HG02870 (cell line): ENCODE results near the gene MOAP1.
"Not testable (repeated sequence)": the region's sequence is repeated elsewhere in the genome, so short reads cannot be mapped to it uniquely, and the experiment has no call there.

ENCODE experiments used
- ATAC-seq: cut with Tn5 transposase; IDR thresholded peaks from one replicate; pipeline ENCODE4 v1.9.1; 2021; ENCODE audit warnings: mild to moderate bottlenecking, moderate library complexity; ENCODE audit not compliant: unreplicated experiment

Gene MOAP1

DNA sequence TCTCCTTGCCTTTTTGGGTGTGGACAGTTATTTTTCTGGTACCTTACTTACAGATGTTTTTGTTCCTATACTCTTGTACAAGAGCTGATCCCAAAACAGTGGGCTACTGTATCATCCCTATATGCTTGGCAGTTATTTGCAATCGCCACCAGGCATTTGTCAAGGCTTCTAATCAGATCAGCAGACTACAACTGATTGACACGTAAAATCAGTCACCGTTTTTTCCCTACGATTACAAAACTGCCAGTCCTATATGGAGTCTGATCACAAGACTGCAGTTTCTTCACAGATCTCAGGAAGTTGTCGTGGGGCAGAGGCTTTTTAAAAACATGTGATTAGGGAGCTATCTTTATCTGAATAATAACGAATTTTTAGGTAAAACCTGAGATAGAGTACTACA is 1.8 kb upstream of the MOAP1 start:
- no peak for ATAC-seq

DNA sequence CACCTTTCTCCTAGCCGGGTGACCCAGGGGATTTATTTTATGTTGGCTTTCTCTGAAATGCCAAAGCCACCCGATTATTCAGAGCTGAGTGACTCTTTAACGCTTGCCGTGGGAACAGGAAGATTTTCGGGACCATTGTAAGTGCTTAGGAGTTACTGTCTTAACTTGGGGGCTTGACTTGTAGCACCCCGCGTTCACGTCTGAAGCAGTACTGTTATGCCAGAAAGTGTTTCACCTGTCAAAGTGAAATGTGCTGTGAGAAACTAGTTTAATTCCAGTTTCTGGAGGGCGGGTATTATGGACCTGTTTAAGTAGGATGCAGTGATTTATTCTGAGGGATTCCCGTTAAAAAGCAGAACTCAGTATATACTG is 638 bp upstream of the MOAP1 start:
- peak; percentile 1 for ATAC-seq

DNA sequence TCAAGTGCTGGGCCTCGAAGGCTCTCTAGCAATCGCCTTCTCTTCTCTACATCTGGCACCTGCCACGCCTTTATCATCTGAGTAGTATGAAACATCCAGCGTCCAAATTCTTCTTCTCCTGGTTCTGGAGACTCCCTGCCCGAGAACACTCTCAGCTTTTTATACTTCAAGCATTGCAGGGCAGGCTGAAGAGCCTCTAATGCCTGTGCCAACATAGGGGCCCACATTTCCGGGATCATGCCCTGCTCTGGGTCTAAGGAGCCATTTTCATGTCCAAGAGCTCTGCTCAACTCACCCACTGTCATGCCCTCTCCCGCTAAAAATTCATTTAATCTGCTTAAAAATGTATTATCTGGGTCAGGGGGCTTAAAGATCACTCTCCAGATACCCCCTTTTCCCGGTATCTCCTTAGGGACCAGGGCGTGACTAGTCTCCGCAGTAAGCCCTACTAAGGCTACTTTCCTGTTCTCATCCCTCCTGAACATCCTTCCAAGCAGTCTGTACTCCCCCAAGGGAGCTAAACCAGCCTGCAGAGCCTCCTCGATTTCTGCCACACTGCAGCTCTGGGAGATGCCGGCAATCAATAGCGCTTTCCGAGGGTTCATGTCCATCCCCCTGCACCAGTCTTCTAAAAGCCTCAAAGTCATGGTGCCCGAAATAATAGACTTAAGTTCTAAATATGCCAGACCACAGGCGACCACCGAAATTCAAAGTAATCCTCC is 940 bp downstream of the MOAP1 start:
- no peak for ATAC-seq

DNA sequence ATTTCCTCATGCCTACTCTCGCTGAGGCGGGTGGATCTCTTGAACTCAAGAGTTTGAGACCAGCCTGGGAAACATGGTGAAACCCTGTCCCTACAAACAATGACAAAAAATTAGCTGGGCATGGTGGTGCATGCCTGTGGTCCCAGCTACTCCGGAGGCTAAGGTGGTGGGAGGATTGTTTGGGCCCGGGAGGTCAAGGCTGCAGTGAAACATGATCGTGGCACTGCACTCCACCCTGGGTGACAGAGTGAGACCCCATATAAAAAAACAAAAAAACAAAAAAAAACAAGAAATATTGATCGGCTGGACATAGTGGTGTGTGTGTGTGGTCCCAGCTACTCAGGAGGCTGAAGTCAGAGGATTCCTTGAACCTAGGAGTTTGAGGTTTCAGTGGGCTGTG is 9.2 kb downstream of the MOAP1 start:
- no peak for ATAC-seq

DNA sequence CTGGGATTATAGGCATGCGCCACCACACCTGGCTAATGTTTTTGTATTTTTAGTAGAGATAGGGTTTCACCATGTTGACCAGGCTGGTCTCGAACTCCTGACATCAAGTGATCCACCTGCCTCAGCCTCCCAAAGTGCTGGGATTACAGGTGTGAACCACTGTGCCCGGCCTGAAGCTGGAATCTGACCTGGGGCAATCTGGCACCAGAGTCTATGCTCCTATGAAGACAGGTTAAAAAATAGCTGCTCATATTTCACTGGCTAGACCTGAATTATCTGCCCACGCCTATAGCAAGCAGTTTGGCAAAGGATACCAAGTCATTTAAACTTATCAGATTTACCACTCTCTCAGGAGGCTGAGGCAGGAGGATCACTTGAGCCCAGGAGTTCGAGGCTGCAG is 10.0 kb downstream of the MOAP1 start:
- ATAC-seq = not testable (repeated sequence)

DNA sequence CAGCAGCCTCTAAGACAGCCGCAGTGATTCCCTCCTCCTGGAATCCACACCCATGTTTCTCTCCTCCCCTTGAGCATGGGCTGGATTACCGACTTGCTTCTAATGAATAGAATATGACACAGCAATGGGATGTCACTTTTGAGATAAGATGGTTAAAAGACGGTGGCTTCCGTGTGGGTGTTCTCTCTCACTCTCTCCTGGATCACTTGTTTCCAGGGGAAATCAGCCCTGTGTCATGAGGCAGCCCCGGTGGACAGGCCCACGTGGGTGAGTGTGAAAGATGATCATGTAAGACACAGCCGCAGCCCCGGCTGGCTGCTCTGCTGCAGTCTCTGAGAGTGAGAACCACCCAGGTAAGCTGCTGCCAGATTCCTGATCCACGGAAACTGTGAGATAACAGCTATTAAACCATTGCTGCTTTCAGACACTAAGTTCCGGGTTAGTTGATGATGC is 10.7 kb downstream of the MOAP1 start:
- no peak for ATAC-seq

DNA sequence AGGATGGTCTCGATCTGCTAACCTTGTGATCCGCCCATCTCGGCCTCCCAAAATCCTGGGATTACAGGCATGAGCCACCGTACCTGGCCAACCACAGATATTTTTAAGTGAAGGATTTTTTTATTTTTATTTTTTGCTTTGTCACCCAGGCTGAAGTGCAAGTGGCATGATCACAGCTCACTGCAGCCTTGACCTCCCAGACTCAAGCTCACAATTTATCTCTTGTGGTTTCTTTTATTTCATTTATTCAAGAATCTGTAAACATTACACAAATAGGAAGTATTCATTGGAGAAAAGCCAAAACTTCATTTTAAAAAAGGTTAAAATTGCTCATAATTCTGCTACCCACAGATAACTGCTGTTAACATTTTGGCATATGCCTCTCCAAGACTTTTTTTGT is 13.3 kb downstream of the MOAP1 start:
- ATAC-seq = no peak

DNA sequence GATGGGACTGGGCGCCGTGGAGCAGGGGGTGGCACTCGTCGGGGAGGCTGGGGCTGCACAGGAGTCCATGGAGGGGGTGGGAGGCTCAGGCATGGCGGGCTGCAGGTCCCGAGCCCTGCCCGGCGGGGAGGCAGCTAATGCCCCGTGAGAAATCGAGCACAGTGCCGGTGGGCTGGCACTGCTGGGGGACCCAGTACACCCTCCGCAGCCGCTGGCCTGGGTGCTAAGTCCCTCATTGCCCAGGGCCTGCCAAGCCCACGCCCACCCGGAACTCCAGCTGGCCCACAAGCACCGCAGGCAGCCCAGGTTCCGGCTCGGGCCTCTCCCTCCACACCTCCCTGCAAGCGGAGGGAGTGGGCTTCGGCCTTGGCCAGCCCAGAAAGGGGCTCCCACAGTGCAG is 14.6 kb downstream of the MOAP1 start:
- ATAC-seq = not testable (repeated sequence)

DNA sequence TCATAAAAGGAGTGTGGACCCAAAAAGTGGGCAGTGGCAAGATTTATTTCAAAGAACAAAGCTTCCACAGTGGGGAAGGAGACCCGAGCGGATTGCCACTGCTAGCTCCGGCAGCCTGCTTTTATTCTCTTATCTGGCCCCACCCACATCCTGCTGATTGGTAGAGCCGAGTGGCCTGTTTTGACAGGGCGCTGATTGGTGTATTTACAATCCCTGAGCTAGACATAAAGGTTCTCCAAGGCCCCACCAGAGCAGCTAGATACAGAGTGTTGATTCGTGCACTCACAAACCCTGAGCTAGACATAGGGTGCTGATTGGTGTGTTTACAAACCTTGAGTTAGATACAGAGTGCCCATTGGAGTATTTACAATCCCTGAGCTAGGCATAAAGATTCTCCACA is 15.1 kb downstream of the MOAP1 start:
- ATAC-seq = not testable (repeated sequence)

DNA sequence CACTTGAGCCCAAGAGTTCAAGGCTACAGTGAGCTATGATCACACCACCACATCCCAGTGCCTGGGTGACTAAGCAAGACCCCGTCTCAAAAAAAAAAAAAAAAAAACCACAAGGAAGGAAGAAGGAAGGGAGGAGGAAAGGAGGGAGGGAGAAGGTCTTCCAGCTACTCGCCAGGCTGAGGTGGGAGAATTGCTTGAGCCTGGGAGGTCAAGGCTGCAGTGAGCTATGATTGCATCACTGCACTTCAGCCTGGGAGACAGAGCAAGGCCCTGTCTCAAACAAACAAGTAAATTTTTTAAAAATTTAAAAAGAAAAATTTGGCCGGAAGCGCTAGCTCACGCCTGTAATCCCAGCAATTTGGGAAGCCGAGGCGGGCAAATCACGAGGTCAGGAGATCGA is 16.1 kb downstream of the MOAP1 start:
- not testable (repeated sequence) for ATAC-seq

DNA sequence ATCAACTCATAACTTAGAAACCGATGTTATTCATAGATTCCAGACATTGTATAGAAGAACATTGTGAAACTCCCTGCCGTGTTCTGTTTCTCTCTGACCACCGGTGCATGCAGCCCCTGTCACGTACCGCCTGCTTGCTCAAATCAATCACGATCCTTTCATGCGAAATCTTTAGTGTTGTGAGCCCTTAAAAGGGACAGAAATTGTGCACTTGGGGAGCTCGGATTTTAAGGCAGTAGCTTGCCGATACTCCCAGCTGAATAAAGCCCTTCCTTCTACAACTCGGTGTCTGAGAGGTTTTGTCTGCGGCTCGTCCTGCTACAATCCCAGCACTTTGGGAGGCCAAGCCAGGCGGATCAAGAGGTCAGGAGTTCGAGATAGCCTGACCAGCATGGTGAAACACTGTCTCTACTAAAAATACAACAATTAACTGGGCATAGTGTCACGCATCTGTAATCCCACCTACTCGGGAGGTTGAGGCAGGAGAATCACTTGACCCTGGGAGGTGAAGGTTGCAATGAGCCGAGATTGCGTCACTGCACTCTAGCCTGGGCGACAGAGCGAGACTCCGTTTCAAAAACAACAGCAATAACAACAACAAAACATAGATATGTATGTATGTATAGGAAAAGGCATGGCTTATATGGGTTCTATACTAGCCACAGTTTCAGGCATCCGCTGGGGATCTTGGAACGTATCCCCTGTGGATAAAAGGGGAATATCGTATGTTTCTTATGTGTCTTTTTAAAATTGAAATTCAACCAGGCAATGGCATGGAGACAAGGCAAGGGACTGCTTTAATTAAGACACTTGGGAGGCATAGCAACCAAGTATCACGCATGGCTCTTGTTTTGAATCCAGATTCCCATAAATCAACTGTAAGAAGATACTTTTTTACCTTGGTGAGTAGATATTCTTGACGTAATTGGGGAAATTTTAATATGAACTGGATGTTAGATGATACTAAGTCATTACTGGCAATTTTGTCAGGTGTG is 19.1 kb downstream of the MOAP1 start:
- ATAC-seq = not testable (repeated sequence)

DNA sequence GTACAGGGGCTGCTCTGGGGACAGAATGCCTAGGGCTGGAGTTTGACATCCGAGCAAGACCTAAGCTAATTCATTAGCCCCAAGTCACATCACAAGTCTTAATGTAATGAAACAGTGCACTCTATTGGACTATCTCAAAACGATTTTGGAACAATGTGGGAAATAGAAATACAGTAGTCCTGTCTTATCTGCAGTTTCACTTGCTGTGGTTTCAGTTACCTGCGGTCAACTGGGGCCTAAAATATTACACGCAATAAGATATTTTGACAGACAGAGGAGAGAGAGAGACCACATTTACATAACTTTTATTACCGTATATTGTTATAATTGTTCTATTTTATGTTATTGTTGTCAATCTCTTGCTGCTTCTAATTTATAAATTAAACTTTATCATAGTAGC is 21.1 kb downstream of the MOAP1 start:
- no peak for ATAC-seq

DNA sequence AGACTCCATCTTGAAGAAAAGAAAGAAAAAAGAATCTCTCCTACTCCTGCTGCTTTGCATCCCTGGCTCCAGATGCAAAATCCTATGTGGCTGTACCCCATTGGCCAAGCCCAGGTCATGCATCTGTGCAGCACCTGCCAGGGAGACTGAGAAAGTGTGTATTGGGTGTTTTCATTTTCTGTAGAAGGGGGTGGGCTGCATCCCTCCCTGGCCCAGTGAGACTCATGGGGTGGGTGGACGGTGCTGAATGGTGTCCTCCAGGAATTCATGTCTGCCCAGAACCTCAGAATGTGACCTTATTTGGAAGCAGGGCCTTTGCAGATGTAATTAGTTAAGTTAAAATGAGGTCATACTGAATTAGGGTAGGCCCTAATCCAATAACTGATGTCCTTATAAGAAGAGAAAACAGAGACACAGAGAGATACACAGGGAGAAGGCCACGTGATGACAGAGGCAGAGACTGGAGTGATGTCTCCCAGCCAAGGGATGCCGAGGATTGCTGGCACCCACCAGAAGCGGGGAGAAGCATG is 23.2 kb downstream of the MOAP1 start:
- no peak for ATAC-seq

DNA sequence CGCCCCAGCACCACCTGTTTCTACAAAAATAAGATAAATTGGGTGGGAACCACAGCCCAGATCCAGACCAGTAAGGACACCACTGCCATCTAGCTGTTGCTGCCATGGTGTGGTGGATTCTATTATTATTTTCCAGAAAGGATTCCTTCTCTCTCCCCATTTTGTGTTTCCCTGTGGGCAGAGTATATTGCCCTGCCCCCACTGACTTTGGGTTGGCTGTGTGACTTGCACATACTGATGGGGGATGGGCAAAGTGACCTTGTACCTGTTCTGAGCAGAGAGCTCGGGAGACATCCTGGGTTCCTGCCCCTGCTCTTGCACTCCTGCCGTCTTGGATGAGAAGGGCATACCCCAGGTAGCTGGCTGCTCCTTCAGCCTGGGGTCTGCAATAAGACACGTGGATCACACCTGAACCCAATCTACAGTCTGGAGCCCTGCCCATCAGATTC is 24.3 kb downstream of the MOAP1 start:
- ATAC-seq = no peak

DNA sequence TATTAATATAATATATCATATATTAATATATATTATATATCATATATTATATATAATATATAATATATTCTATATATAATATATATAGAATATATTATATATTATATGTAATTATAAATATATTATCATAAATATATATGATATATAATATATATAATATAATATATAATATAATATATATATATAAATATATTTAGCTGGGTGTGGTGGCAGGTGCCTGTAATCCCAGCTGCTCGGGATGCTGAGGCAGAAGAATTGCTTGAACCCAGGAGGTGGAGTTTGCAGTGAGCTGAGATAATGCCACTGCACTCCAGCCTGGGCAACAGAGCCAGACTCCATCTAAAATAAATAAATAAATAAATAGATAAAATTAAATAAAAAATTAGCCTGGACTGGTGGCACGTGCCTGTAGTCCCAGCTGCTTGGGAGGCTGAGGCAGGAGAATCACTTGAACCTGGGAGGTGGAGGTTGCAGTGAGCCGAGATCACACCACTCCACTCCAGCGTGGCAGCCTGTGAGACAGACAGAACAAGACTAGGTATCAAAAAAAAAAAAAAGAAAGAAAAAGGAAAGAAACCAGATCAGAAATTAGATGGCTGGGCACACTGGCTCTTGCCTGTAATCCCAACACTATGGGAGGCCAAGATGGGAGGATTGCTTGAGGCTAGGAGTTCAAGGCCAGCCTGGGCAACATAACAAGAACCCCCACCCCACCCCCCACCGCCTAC is 24.9 kb downstream of the MOAP1 start:
- ATAC-seq = not testable (repeated sequence)

DNA sequence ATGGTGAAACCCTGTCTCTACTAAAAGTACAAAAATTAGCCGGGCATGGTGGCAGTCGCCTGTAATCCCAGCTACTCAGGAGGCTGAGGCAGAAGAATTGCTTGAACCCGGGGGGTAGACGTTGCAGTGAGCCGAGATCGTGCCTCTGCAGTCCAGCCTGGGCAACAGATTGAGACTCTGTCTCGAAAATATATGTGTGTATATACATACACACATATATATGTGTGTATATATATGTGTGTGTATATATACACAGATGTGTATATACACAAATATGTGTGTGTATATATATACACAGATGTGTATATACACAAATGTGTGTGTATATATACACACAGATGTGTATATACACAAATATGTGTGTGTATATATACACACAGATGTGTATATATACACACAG is 26.3 kb downstream of the MOAP1 start:
- not testable (repeated sequence) for ATAC-seq

DNA sequence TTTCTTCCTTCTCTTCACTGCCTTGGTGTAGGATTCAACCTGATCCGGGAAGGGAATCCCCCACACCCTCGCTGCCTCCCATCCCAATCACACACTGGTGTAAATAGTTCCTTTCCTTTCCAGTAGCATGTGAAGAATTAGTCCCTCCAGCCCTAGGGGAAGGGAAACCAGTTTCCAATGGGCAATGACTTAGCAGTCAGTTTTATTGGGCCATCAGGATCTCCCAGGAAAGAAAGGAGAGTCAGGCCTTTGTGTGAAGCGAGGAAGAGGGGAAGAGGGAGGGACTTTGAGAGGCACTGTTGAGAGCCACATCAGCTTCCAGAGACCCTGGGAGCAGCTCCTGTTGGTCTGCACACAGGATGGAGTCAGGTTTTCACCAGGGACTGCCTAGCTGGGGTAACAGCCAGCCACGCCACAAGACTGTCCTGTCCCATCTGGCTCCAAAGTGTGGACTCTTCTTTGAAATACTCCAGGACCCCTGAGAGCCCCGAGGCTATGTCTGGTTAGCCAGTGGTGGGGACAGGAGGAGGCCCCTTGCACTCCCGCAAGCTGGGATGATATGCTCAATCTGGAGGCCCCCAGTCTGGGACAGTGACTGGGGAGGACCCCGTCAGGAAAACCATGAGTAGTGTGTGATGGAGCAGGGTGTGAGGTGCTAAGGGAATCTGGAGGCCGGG is 27.9 kb downstream of the MOAP1 start:
- no peak for ATAC-seq

DNA sequence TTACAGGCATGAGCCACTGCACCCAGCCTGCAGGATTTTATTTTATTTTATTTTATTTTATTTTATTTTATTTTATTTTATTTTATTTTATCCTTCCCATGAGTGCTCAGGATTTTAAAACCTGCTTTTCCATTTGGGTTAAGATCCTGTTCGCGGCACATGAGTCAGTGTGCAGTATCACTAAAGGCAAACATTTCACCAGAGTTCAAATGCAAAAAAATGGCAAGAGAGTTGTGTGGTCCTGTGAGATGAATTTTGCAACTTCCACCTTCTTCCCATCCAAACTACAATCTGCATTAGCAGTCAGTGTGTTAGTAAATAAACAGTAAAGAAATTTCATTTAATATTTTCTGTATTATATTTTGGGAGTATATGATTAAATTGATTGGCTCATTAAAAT is 29.0 kb downstream of the MOAP1 start:
- ATAC-seq = no peak

DNA sequence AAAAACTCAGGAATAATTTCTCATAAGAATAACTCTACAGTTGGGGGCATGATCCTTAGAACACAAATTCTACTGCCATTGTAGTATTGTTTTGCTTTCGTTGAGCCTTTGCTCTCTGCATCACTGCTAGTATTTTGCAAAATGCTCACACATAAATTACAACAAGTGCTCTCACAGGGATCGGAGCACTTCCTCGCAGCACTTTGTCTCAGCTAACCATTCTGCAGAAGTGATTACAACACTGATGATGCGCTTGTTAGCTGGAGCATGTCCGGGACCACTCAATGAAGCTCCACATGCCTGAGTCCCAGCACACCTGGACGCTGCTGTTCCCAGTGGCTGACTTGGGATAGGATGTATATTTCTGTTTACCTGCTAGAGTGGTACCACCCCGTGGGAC is 31.6 kb downstream of the MOAP1 start:
- no peak for ATAC-seq
